Gastrocnemius medialis (tissue), 4 donors: ENCODE results near the gene SSTR5.

Experiments
- CTCF ChIP-seq, 5 experiments: fragments of 450-650 bp in 3 of 5; fragments of 200-600 bp in 2 of 5; sonication (generic) in 2 of 5; IDR thresholded peaks in 4 of 5; conservative IDR thresholded peaks in 1 of 5; 1 replicate in 4 of 5; 2 replicates in 1 of 5; pipeline ENCODE4 v1.5.1; 2016 to 2019; ENCODE audit warnings: antibody characterized with exemption in 5 of 5, mild to moderate bottlenecking in 3 of 5, moderate library complexity in 3 of 5
- POLR2A ChIP-seq, 2 donors: fragments of 450-650 bp; IDR thresholded peaks; one replicate each; pipeline ENCODE4 v1.6.1; 2017; ENCODE audit warnings: antibody characterized with exemption in 2 of 2, mild to moderate bottlenecking in 2 of 2, moderate library complexity in 2 of 2

DNA sequence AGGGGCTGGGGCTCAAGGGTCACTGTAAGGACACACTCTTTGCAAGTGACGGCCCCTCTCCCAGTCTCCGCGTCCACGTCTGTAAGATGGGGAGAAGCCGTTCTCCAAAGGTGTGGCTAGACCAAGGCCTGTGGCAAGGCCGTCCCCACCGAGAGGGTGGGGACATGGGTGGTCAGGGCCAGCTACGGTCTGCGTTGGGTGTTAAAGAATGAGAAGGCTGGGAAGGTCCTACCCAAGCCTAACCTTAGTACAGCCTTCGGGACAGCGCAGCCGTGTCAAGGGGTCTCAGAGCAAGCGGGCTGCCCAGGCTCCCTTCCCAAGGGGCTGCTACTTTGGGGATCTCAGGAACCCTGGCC lies 21.6 kb downstream of the SSTR5 start:
- TF ChIP-seq CTCF (IDR thresholded peaks at IDR 0.05 in 4 of 5, conservative IDR thresholded peaks at IDR 0.05 in 1 of 5) (no peak), POLR2A (IDR thresholded peaks at IDR 0.05) (no peak)
